ENCODE measurements around the gene SLC10A6.

The SLC10A6 gene

GRCh38 chr4:86788826-86789225, 60.4 kb downstream of the SLC10A6 start:
- no peaks in the 10 kb centered on the region for H3F3A ChIP-seq (ENCODE audit: low read depth)
- H3K9me2 ChIP-seq (replicated peaks; ENCODE audit: low read depth, low read length), result no peaks in the 10 kb centered on the region
- no peaks in the 10 kb centered on the region for H3K79me2 ChIP-seq (ENCODE audit: insufficient read depth, low read length)
- no peaks in the 10 kb centered on the region for H3K36me3 ChIP-seq (ENCODE audit: insufficient read depth, low read length)
- H3K27me3 ChIP-seq (ENCODE audit: insufficient read depth, low read length, poor library complexity, severe bottlenecking), result no peaks in the 10 kb centered on the region
- no peaks in the 10 kb centered on the region for H4K20me1 ChIP-seq (ENCODE audit: insufficient read depth, low read length, poor library complexity, severe bottlenecking)
- no peak overlapping the region for H2AFZ ChIP-seq (ENCODE audit: low read length)
- no peaks in the 10 kb centered on the region for H3K4me1 ChIP-seq (ENCODE audit: insufficient read depth, low read length, poor library complexity, severe bottlenecking)
- H3K4me2 ChIP-seq (ENCODE audit: low read depth, low read length, poor library complexity, severe bottlenecking), result no peak overlapping the region
- no peak overlapping the region for H3K9ac ChIP-seq (ENCODE audit: low read depth, low read length, poor library complexity, severe bottlenecking)
- no peaks in the 10 kb centered on the region for H3K9me3 ChIP-seq (ENCODE audit: insufficient read depth, low read depth, low read length)
- no peak overlapping the region for H3K4me3 ChIP-seq (ENCODE audit: low read length, poor library complexity, severe bottlenecking)
- no peak for TF ChIP-seq EZH2phosphoT487 (IDR thresholded peaks at IDR 0.05; ENCODE audit: borderline replicate concordance)
- TF ChIP-seq, protein P1, sequence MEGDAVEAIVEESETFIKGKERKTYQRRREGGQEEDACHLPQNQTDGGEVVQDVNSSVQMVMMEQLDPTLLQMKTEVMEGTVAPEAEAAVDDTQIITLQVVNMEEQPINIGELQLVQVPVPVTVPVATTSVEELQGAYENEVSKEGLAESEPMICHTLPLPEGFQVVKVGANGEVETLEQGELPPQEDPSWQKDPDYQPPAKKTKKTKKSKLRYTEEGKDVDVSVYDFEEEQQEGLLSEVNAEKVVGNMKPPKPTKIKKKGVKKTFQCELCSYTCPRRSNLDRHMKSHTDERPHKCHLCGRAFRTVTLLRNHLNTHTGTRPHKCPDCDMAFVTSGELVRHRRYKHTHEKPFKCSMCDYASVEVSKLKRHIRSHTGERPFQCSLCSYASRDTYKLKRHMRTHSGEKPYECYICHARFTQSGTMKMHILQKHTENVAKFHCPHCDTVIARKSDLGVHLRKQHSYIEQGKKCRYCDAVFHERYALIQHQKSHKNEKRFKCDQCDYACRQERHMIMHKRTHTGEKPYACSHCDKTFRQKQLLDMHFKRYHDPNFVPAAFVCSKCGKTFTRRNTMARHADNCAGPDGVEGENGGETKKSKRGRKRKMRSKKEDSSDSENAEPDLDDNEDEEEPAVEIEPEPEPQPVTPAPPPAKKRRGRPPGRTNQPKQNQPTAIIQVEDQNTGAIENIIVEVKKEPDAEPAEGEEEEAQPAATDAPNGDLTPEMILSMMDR (conservative IDR thresholded peaks at IDR 0.05; ENCODE audit: low read length), result no peak

DNA sequence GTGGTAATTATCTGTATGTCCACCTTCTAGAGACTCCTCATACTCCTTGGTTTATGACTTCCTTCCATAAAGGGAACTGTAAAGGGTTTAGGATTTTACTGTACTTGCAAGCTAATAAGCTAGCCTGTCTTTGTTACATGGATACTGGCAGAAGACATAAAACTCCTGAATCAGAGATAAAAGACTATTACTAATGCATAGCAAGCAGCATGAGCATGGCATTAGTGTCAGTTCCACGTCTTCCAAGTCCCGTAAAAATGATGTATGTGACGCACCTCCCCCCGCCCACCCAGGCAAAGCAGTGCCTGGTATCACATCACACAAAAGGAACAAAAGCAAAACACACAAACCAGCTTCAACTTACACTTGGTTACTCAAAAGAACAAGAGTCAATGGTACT, 71.0 kb downstream of the SLC10A6 start:
- no peak overlapping the region for H3K4me3 ChIP-seq (ENCODE audit: low read length, poor library complexity, severe bottlenecking)
- no peaks in the 10 kb centered on the region for H3K27me3 ChIP-seq (ENCODE audit: insufficient read depth, low read length, poor library complexity, severe bottlenecking)
- no peak overlapping the region for H2AFZ ChIP-seq (ENCODE audit: low read length)
- H3K9me3 ChIP-seq (ENCODE audit: insufficient read depth, low read depth, low read length), result no peaks in the 10 kb centered on the region
- no peak overlapping the region for H3K4me2 ChIP-seq (ENCODE audit: low read depth, low read length, poor library complexity, severe bottlenecking)
- no peak overlapping the region for H3K9ac ChIP-seq (ENCODE audit: low read depth, low read length, poor library complexity, severe bottlenecking)
- no peaks in the 10 kb centered on the region for H4K20me1 ChIP-seq (ENCODE audit: insufficient read depth, low read length, poor library complexity, severe bottlenecking)
- no peaks in the 10 kb centered on the region for H3K79me2 ChIP-seq (ENCODE audit: insufficient read depth, low read length)
- no peaks in the 10 kb centered on the region for H3K4me1 ChIP-seq (ENCODE audit: insufficient read depth, low read length, poor library complexity, severe bottlenecking)
- no peaks in the 10 kb centered on the region for H3K9me2 ChIP-seq (replicated peaks; ENCODE audit: low read depth, low read length)
- TF ChIP-seq, protein P1 (conservative IDR thresholded peaks at IDR 0.05; ENCODE audit: low read length), result no peak
- TF ChIP-seq EZH2phosphoT487 (IDR thresholded peaks at IDR 0.05; ENCODE audit: borderline replicate concordance), result no peak
- no peaks in the 10 kb centered on the region for H3F3A ChIP-seq (ENCODE audit: low read depth)
- no peaks in the 10 kb centered on the region for H3K36me3 ChIP-seq (ENCODE audit: insufficient read depth, low read length)

DNA sequence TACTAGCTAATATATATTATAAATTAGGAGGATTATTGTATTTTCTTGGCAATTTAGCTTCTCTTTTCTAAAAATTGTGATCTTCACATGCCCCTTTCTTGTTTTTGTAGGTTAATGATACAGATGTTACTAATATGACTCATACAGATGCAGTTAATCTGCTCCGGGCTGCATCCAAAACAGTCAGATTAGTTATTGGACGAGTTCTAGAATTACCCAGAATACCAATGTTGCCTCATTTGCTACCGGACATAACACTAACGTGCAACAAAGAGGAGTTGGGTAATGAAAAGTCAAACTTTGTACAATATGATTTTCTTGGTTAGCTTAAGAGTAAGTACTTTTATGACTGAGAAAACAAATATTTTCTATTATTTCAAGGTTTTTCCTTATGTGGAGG, 74.1 kb downstream of the SLC10A6 start:
- Histone ChIP-seq H3K36me3 (ENCODE audit: insufficient read depth, low read length) (no peaks in the 10 kb centered on the region), H3F3A (ENCODE audit: low read depth) (no peaks in the 10 kb centered on the region), H2AFZ (ENCODE audit: low read length) (no peak overlapping the region), H4K20me1 (ENCODE audit: insufficient read depth, low read length, poor library complexity, severe bottlenecking) (no peaks in the 10 kb centered on the region), H3K9me3 (ENCODE audit: insufficient read depth, low read depth, low read length) (no peaks in the 10 kb centered on the region), H3K9ac (ENCODE audit: low read depth, low read length, poor library complexity, severe bottlenecking) (no peak overlapping the region), H3K27me3 (ENCODE audit: insufficient read depth, low read length, poor library complexity, severe bottlenecking) (no peaks in the 10 kb centered on the region), H3K9me2 (replicated peaks; ENCODE audit: low read depth, low read length) (no peaks in the 10 kb centered on the region), H3K79me2 (ENCODE audit: insufficient read depth, low read length) (no peaks in the 10 kb centered on the region), H3K4me2 (ENCODE audit: low read depth, low read length, poor library complexity, severe bottlenecking) (no peak overlapping the region), H3K4me3 (ENCODE audit: low read length, poor library complexity, severe bottlenecking) (no peak overlapping the region), H3K4me1 (ENCODE audit: insufficient read depth, low read length, poor library complexity, severe bottlenecking) (no peaks in the 10 kb centered on the region)
- TF ChIP-seq EZH2phosphoT487 (IDR thresholded peaks at IDR 0.05; ENCODE audit: borderline replicate concordance), result no peak
- TF ChIP-seq, protein P1 (conservative IDR thresholded peaks at IDR 0.05; ENCODE audit: low read length), result no peak
